Measurements from ENCODE around the gene DSCAM. TPM values are rescaled to one million over a fixed set of nuclear protein-coding genes. Genes with fewer than 3 reads are reported as not detected.

DSCAM gene
- total RNA-seq, 1 experiment from 2014 or later, result 0.13 TPM

GRCh38 chr21:40140675-40141074 lies 706.3 kb downstream of the DSCAM start:
- no peaks in the 10 kb centered on the region for H3K9me3 Mint-ChIP-seq

GRCh38 chr21:40139636-40140035 lies 707.3 kb downstream of the DSCAM start:
- no peaks in the 10 kb centered on the region for H3K27me3 Mint-ChIP-seq (ENCODE audit: low read depth)
- H3K4me3 Mint-ChIP-seq, result no peak overlapping the region
- CTCF ChIA-PET, result no interaction called here
- H3K9me3 Mint-ChIP-seq, result no peaks in the 10 kb centered on the region
- H3K36me3 Mint-ChIP-seq, result no peaks in the 10 kb centered on the region
- POLR2A ChIA-PET, result no interaction called here
- H3K27ac Mint-ChIP-seq, result no peak overlapping the region
- TF ChIP-seq ERG (CRISPR knock-in tag; IDR thresholded peaks at IDR 0.05) (no peak), STAT6 (CRISPR knock-in tag; conservative IDR thresholded peaks at IDR 0.05; ENCODE audit: low read depth) (no peak), ZNF423 (CRISPR knock-in tag; IDR thresholded peaks at IDR 0.05) (no peak), JAZF1 (CRISPR knock-in tag; IDR thresholded peaks at IDR 0.05) (no peak), ESRRA (CRISPR knock-in tag; IDR thresholded peaks at IDR 0.05; ENCODE audit: borderline replicate concordance) (no peak), CBFB (CRISPR knock-in tag; IDR thresholded peaks at IDR 0.05; ENCODE audit: low read depth) (no peak), ETV6 (CRISPR knock-in tag; IDR thresholded peaks at IDR 0.05) (no peak), SP1 (CRISPR knock-in tag; conservative IDR thresholded peaks at IDR 0.05) (no peak), SMAD4 (CRISPR knock-in tag; IDR thresholded peaks at IDR 0.05) (no peak), TCF7 (CRISPR knock-in tag; IDR thresholded peaks at IDR 0.05; ENCODE audit: low read depth) (no peak), ZBTB43 (CRISPR knock-in tag; IDR thresholded peaks at IDR 0.05) (no peak), RELA (CRISPR knock-in tag; IDR thresholded peaks at IDR 0.05; ENCODE audit: borderline replicate concordance) (no peak), GTF2I (CRISPR knock-in tag; conservative IDR thresholded peaks at IDR 0.05) (no peak), CTCF (IDR thresholded peaks at IDR 0.05) (no peak), IRF1 (CRISPR knock-in tag; IDR thresholded peaks at IDR 0.05) (no peak), PREB (CRISPR knock-in tag; IDR thresholded peaks at IDR 0.05; ENCODE audit: borderline replicate concordance) (no peak)
- ATAC-seq (no peak), DNase-seq (ENCODE audit: low spot score) (no peak)
- H3K4me1 Mint-ChIP-seq, result no peaks in the 10 kb centered on the region

More at GRCh38 chr21:40140675-40141074, 706.3 kb downstream of the DSCAM start:
- CTCF ChIA-PET, result interaction anchor here (0.6 kb wide), 1 partner anchor 801 kb away, joined by 3 read pairs; no protein-coding TSS in a partner anchor
- TF ChIP-seq STAT6 (CRISPR knock-in tag; conservative IDR thresholded peaks at IDR 0.05; ENCODE audit: low read depth), result no peak
- H3K27me3 Mint-ChIP-seq (ENCODE audit: low read depth), result no peaks in the 10 kb centered on the region
- H3K36me3 Mint-ChIP-seq, result no peaks in the 10 kb centered on the region
- H3K4me3 Mint-ChIP-seq, result no peak overlapping the region
- H3K4me1 Mint-ChIP-seq, result no peaks in the 10 kb centered on the region
- POLR2A ChIA-PET, result interaction anchor here (0.6 kb wide), 1 partner anchor 367 kb away, joined by 4 read pairs; no protein-coding TSS in a partner anchor
- DNase-seq (ENCODE audit: low spot score) (no peak), ATAC-seq (no peak)
- H3K27ac Mint-ChIP-seq, result no peak overlapping the region
